Measurements from ENCODE around the gene AGPAT3. TPM values are rescaled to one million over a fixed set of nuclear protein-coding genes. Genes with fewer than 3 reads are reported as not detected.

Gene AGPAT3
- total and polyA plus RNA-seq, 2 experiments from 2014 or later, result 41.0 to 51.2 TPM

DNA sequence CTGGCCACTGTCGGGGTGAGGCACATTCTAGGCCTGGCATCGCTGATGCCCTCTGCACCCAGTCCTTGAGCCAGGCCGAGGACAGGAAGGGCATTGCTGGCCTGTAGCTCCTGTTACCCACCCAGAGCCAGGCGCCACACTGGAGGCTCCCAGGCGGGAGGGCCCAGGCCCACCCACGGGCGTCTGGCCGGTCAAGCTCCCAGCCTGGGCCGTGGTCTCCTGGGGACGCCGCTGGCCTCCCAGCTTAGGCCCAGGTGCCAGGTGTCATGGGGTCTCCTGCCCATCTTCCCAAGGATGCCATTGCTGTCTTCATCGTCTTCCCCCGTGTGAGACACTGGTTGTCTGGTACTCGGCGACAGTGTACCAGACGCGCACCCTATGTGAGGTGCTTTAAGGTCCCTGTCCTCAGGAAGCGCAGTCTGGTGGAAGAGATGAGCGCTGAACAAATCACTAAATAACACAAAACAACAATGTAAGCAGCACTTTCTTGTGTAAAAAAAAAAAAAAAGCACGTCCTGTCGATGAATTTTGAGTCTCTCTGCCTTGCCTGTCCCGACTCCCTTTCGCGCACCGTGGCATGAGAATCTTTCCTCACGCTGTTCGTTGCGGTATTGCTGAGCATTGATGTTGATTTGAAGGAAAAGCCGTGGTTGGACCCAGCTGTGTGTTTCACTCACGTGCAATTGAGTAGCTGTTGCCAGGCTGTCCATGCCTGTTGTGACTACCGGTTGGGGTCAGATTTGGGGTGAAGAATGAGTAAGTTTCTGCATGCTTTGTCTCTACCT lies 120.1 kb downstream of the AGPAT3 start:
- Histone ChIP-seq H3K4me3 (no peak overlapping the region), H3K27ac (no peak overlapping the region), H3K4me2 (no peak overlapping the region), H3K9me3 (ENCODE audit: low read depth) (no peaks in the 10 kb centered on the region), H3K36me3 (replicated peaks; ENCODE audit: insufficient read depth, low read depth) (no peaks in the 10 kb centered on the region), H4K20me1 (ENCODE audit: insufficient read depth, poor library complexity, severe bottlenecking) (no peaks in the 10 kb centered on the region), H2AFZ (no peak overlapping the region), H3K79me2 (no peaks in the 10 kb centered on the region), H3K27me3 (no peaks in the 10 kb centered on the region), H3K4me1 (ENCODE audit: insufficient read depth) (no peaks in the 10 kb centered on the region), H3K9me2 (replicated peaks; ENCODE audit: insufficient read depth) (no peaks in the 10 kb centered on the region)
- 93% methylated on average over 31 of the region's 31 CpGs for WGBS (ENCODE audit: low lambda C conversion rate, missing lambda C conversion rate)
- DNase-seq (ENCODE audit: low spot score), result no peak
- TF ChIP-seq EZH2 (IDR thresholded peaks at IDR 0.05; ENCODE audit: borderline replicate concordance) (no peak), CTCF (IDR thresholded peaks at IDR 0.05; ENCODE audit: poor library complexity) (no peak), EZH2phosphoT487 (IDR thresholded peaks at IDR 0.05; ENCODE audit: low read depth, severe bottlenecking, unreplicated experiment) (no peak)

- WGBS (ENCODE audit: low lambda C conversion rate, missing lambda C conversion rate), result 42% methylated on average over 22 of the region's 22 CpGs
- Histone ChIP-seq H3K36me3 (replicated peaks; ENCODE audit: insufficient read depth, low read depth) (no peaks in the 10 kb centered on the region), H3K4me1 (ENCODE audit: insufficient read depth) (no peaks in the 10 kb centered on the region), H3K27ac (no peak overlapping the region), H2AFZ (no peak overlapping the region), H3K4me2 (peak overlapping the region; percentile 49), H3K9me2 (replicated peaks; ENCODE audit: insufficient read depth) (no peaks in the 10 kb centered on the region), H4K20me1 (ENCODE audit: insufficient read depth, poor library complexity, severe bottlenecking) (no peaks in the 10 kb centered on the region), H3K79me2 (no peaks in the 10 kb centered on the region), H3K9me3 (ENCODE audit: low read depth) (no peaks in the 10 kb centered on the region), H3K4me3 (no peak overlapping the region), H3K27me3 (no peaks in the 10 kb centered on the region)
- no peak for TF ChIP-seq EZH2 (IDR thresholded peaks at IDR 0.05; ENCODE audit: borderline replicate concordance)
- TF ChIP-seq CTCF (IDR thresholded peaks at IDR 0.05; ENCODE audit: poor library complexity), result no peak
- no peak for DNase-seq (ENCODE audit: low spot score)
Measured at GRCh38 chr21:43985690-43986251, 120.7 kb downstream of the AGPAT3 start.

GRCh38 chr21:43986544-43987451 lies 121.8 kb downstream of the AGPAT3 start:
- H2AFZ ChIP-seq, result no peak overlapping the region
- H3K27ac ChIP-seq, result no peak overlapping the region
- TF ChIP-seq EZH2phosphoT487 (IDR thresholded peaks at IDR 0.05; ENCODE audit: low read depth, severe bottlenecking, unreplicated experiment), result no peak
- TF ChIP-seq CTCF (IDR thresholded peaks at IDR 0.05; ENCODE audit: poor library complexity), result no peak
- no peak for TF ChIP-seq EZH2 (IDR thresholded peaks at IDR 0.05; ENCODE audit: borderline replicate concordance)
- H3K4me1 ChIP-seq (ENCODE audit: insufficient read depth), result no peaks in the 10 kb centered on the region
- H3K27me3 ChIP-seq, result no peaks in the 10 kb centered on the region
- no peaks in the 10 kb centered on the region for H3K36me3 ChIP-seq (replicated peaks; ENCODE audit: insufficient read depth, low read depth)
- H4K20me1 ChIP-seq (ENCODE audit: insufficient read depth, poor library complexity, severe bottlenecking), result no peaks in the 10 kb centered on the region
- H3K4me3 ChIP-seq, result no peak overlapping the region
- no peaks in the 10 kb centered on the region for H3K9me3 ChIP-seq (ENCODE audit: low read depth)
- WGBS (ENCODE audit: low lambda C conversion rate, missing lambda C conversion rate), result 85% methylated on average over 22 of the region's 22 CpGs
- H3K4me2 ChIP-seq, result no peak overlapping the region
- no peak for DNase-seq (ENCODE audit: low spot score)
- H3K79me2 ChIP-seq, result no peaks in the 10 kb centered on the region
- H3K9me2 ChIP-seq (replicated peaks; ENCODE audit: insufficient read depth), result no peaks in the 10 kb centered on the region

Data from hepatocyte (in vitro differentiated cells).